WTC11 (cell line): ENCODE data around the gene KLRG1.

Source experiments
- CREM ChIP-seq: sonication (generic); formaldehyde crosslinking; IDR thresholded peaks from 2 replicates; pipeline ENCODE4 v1.8.1; 2022; ENCODE audit warnings: mild to moderate bottlenecking, missing genetic modification reagents, moderate library complexity
- FOXJ3 ChIP-seq: sonication (generic); formaldehyde crosslinking; IDR thresholded peaks from 2 replicates; pipeline ENCODE4 v1.9.0; 2021; ENCODE audit warnings: missing genetic modification reagents, mild to moderate bottlenecking, borderline replicate concordance
- FOXP1 ChIP-seq: sonication (generic); formaldehyde crosslinking; IDR thresholded peaks from 2 replicates; pipeline ENCODE4 v1.8.0; 2022; ENCODE audit warnings: missing genetic modification reagents, mild to moderate bottlenecking, moderate library complexity, borderline replicate concordance
- IRF2 ChIP-seq: sonication (generic); formaldehyde crosslinking; IDR thresholded peaks from 2 replicates; pipeline ENCODE4 v1.8.0; 2022; ENCODE audit warnings: low read depth, missing genetic modification reagents, borderline replicate concordance
- MAX ChIP-seq: sonication (generic); formaldehyde crosslinking; IDR thresholded peaks from 2 replicates; pipeline ENCODE4 v1.8.0; 2022; ENCODE audit warnings: mild to moderate bottlenecking, missing genetic modification reagents
- NFE2L1 ChIP-seq: sonication (generic); formaldehyde crosslinking; IDR thresholded peaks from 2 replicates; pipeline ENCODE4 v1.8.1; 2023; ENCODE audit warnings: missing genetic modification reagents
- NR2C2 ChIP-seq: sonication (generic); formaldehyde crosslinking; IDR thresholded peaks from 2 replicates; pipeline ENCODE4 v1.8.0; 2022; ENCODE audit warnings: mild to moderate bottlenecking, missing genetic modification reagents
- OVOL2 ChIP-seq: fragments of 250-450 bp; sonication (Bioruptor Pico); IDR thresholded peaks from 2 replicates; pipeline ENCODE4 v1.9.0; 2021; ENCODE audit warnings: mild to moderate bottlenecking, borderline replicate concordance
- TP53 ChIP-seq: sonication (generic); formaldehyde crosslinking; IDR thresholded peaks from 2 replicates; pipeline ENCODE4 v1.8.1; 2023; ENCODE audit warnings: mild to moderate bottlenecking, missing genetic modification reagents
- USF2 ChIP-seq: sonication (generic); formaldehyde crosslinking; IDR thresholded peaks from 2 replicates; pipeline ENCODE4 v1.8.1; 2023; ENCODE audit warnings: mild to moderate bottlenecking, missing genetic modification reagents, moderate library complexity
- ZNF423 ChIP-seq: fragments of 250-450 bp; sonication (Bioruptor Pico); IDR thresholded peaks from 2 replicates; pipeline ENCODE4 v2.1.2; 2022; ENCODE audit warnings: mild to moderate bottlenecking, moderate library complexity
- TF ChIP-seq, protein P1 (sequence below): fragments of 200-600 bp; IDR thresholded peaks from 2 replicates; pipeline ENCODE4 v1.8.0; 2022; ENCODE audit warnings: antibody characterized with exemption
- TF ChIP-seq, protein P2 (sequence below): sonication (generic); formaldehyde crosslinking; IDR thresholded peaks from 2 replicates; pipeline ENCODE4 v1.8.1; 2023; ENCODE audit warnings: mild to moderate bottlenecking, missing genetic modification reagents, moderate library complexity

DNA sequence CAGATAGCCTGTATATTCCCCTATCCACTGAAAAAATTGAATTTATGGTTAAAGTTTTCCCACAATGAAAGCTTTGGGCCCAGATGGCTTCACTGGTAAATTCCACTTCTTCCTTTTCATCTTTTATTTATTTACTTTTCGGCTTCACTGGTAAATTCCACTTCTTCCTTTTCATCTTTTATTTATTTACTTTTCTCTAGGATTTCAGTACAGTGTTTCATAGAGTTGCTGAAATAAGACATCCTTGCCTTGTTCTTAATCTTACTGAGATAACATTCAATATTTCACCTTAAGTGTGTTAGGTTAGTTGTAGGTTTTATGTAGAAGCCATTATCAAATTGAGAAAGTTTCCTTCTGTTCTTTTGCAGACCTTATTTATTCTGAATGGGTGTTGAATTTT is 18.9 kb upstream of the KLRG1 start:
- TF ChIP-seq, protein P1, sequence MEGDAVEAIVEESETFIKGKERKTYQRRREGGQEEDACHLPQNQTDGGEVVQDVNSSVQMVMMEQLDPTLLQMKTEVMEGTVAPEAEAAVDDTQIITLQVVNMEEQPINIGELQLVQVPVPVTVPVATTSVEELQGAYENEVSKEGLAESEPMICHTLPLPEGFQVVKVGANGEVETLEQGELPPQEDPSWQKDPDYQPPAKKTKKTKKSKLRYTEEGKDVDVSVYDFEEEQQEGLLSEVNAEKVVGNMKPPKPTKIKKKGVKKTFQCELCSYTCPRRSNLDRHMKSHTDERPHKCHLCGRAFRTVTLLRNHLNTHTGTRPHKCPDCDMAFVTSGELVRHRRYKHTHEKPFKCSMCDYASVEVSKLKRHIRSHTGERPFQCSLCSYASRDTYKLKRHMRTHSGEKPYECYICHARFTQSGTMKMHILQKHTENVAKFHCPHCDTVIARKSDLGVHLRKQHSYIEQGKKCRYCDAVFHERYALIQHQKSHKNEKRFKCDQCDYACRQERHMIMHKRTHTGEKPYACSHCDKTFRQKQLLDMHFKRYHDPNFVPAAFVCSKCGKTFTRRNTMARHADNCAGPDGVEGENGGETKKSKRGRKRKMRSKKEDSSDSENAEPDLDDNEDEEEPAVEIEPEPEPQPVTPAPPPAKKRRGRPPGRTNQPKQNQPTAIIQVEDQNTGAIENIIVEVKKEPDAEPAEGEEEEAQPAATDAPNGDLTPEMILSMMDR: no peak
- TF ChIP-seq USF2 (CRISPR knock-in tag) (no peak), MAX (CRISPR knock-in tag) (no peak), ZNF423 (CRISPR knock-in tag) (no peak), NFE2L1 (no peak), IRF2 (CRISPR knock-in tag) (no peak), FOXP1 (CRISPR knock-in tag) (no peak), TP53 (CRISPR knock-in tag) (no peak), FOXJ3 (CRISPR knock-in tag) (no peak), NR2C2 (CRISPR knock-in tag) (no peak), CREM (no peak), OVOL2 (CRISPR knock-in tag) (no peak)
- TF ChIP-seq, protein P2, sequence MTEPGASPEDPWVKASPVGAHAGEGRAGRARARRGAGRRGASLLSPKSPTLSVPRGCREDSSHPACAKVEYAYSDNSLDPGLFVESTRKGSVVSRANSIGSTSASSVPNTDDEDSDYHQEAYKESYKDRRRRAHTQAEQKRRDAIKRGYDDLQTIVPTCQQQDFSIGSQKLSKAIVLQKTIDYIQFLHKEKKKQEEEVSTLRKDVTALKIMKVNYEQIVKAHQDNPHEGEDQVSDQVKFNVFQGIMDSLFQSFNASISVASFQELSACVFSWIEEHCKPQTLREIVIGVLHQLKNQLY: no peak
